Measurements from ENCODE around the gene STXBP1.

STXBP1 gene

GRCh38 chr9:127714951-127715469, 102.9 kb downstream of the STXBP1 start:
- DNase-seq (ENCODE audit: low read depth) = no peak

- peak; percentile 94 for DNase-seq (ENCODE audit: low read depth)
Observed at GRCh38 chr9:127715470-127716337, 103.6 kb downstream of the STXBP1 start, which contains the start of the genes PTRH1 and TTC16. Gene PTRH1, minus strand, starts transcription at chr9:127715663. Its CDS starts 24 bp downstream, at chr9:127715639. Gene TTC16, plus strand, starts transcription at chr9:127716079. Its CDS starts 67 bp downstream, at chr9:127716146.

GRCh38 chr9:127716412-127716811, 104.3 kb downstream of the STXBP1 start:
- DNase-seq (ENCODE audit: low read depth) = no peak

- DNase-seq (ENCODE audit: low read depth) = no peak
Observed at GRCh38 chr9:127717766-127718165, 105.7 kb downstream of the STXBP1 start.

GRCh38 chr9:127720031-127720864, 108.2 kb downstream of the STXBP1 start:
- no peak for DNase-seq (ENCODE audit: low read depth)

GRCh38 chr9:127720865-127721227, 108.8 kb downstream of the STXBP1 start:
- no peak for DNase-seq (ENCODE audit: low read depth)

- DNase-seq (ENCODE audit: low read depth) = no peak
Observed at GRCh38 chr9:127721391-127721821, 109.3 kb downstream of the STXBP1 start.

GRCh38 chr9:127722055-127722745, 110.1 kb downstream of the STXBP1 start:
- DNase-seq (ENCODE audit: low read depth) = no peak

GRCh38 chr9:127723013-127723412, 110.9 kb downstream of the STXBP1 start:
- no peak for DNase-seq (ENCODE audit: low read depth)

- peak; percentile 54 for DNase-seq (ENCODE audit: low read depth)
Observed at GRCh38 chr9:127723444-127723843, 111.4 kb downstream of the STXBP1 start.

GRCh38 chr9:127724012-127724411, 111.9 kb downstream of the STXBP1 start:
- no peak for DNase-seq (ENCODE audit: low read depth)

GRCh38 chr9:127726871-127727270, 114.8 kb downstream of the STXBP1 start:
- no peak for DNase-seq (ENCODE audit: low read depth)

GRCh38 chr9:127728808-127729207, 116.7 kb downstream of the STXBP1 start:
- DNase-seq (ENCODE audit: low read depth) = no peak

GRCh38 chr9:127729522-127730256, 117.6 kb downstream of the STXBP1 start:
- no peak for DNase-seq (ENCODE audit: low read depth)

GRCh38 chr9:127730262-127730661, 118.2 kb downstream of the STXBP1 start:
- DNase-seq (ENCODE audit: low read depth) = no peak

- no peak for DNase-seq (ENCODE audit: low read depth)
Observed at GRCh38 chr9:127730799-127731410, 118.8 kb downstream of the STXBP1 start.

- no peak for DNase-seq (ENCODE audit: low read depth)
Observed at GRCh38 chr9:127731938-127732337, 119.9 kb downstream of the STXBP1 start.

GRCh38 chr9:127732444-127732843, 120.4 kb downstream of the STXBP1 start:
- no peak for DNase-seq (ENCODE audit: low read depth)

GRCh38 chr9:127733614-127734013, 121.5 kb downstream of the STXBP1 start:
- DNase-seq (ENCODE audit: low read depth) = no peak

GRCh38 chr9:127734247-127734746, 122.2 kb downstream of the STXBP1 start:
- DNase-seq (ENCODE audit: low read depth) = no peak

Data from iris pigment epithelial cell (primary cell).